Measurements from ENCODE around the gene SYCP2.

- TF ChIP-seq POLR2AphosphoS5 (IDR thresholded peaks at IDR 0.05): no peak
- no peak for TF ChIP-seq CTCF (IDR thresholded peaks at IDR 0.05)
Measured at GRCh38 chr20:59866338-59866737, 67.1 kb downstream of the SYCP2 start.
